ENCODE data around the gene CHST13.

The CHST13 gene

DNA sequence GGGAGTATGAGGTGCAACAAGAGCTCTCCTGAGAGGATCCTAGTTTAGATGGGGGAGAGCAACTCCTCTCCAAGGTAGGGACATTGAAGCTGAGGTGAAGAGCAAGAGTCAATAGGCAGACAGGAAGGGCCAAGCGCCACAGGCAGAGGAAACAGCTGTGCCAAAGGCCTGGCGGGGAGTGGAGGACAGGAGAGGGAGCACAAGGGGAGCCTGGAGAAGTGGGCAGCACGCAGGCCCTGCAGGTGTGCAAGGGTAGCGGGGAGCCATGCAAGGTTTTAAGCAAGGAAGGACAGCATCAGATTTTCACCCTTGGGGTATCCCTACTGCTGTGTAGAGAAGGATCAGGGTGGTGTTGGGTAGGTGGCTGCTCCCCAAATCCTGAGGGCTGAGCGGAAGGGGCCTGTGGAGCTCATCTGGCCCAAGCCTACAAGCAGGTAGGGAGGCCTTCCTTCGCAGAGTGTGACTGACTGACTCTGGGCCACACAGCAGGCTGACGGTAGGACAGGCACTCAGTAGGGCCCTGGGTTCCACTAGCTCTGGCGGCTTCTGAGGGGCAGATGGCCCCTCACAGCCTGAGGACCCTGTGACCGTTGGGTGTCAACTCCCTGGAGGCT lies 13.3 kb downstream of the CHST13 start:
- Histone ChIP-seq H3K36me3 (ENCODE audit: control insufficient read depth, insufficient read depth, low read length) (no peaks in the 10 kb centered on the region), H3K27ac (ENCODE audit: low read depth, low read length) (no peak overlapping the region), H3K4me3 (ENCODE audit: low read depth, low read length) (no peak overlapping the region), H3K4me1 (ENCODE audit: control insufficient read depth, insufficient read depth, low read length) (no peaks in the 10 kb centered on the region), H3K27me3 (ENCODE audit: control insufficient read depth, insufficient read depth, low read length) (no peaks in the 10 kb centered on the region), H3K9ac (ENCODE audit: low read depth, low read length) (no peak overlapping the region), H3K9me3 (ENCODE audit: control insufficient read depth, insufficient read depth, low read length) (no peaks in the 10 kb centered on the region)

DNA sequence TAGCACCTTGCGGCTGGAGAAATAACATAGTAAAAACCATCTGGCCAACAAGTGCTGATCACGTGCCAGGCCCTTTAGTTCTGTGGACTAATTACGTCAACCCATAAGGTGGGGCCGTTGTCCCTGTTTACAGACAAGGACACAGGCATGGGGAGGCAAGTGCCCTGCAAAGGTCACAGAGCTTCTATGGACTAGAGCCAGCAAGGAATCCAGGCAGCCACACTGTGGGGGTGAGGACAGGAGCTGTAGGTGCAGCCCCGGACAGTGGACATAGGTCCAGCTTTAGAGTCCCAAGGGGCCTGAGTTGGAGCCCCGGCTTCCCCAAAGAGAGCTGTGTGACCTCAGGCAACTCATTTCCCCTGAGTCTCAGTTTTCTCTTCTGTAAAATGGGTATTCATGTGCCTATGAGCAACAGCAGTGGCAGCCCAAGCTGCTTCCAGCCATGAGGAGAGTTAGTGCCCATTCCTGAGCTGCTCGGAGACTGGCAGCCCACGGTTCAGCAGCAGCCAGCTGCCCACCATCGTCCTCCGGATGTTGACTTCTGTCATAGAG lies 13.9 kb downstream of the CHST13 start:
- no peak overlapping the region for H3K9ac ChIP-seq (ENCODE audit: low read depth, low read length)
- H3K27me3 ChIP-seq (ENCODE audit: control insufficient read depth, insufficient read depth, low read length) = no peaks in the 10 kb centered on the region
- no peak overlapping the region for H3K27ac ChIP-seq (ENCODE audit: low read depth, low read length)
- H3K4me3 ChIP-seq (ENCODE audit: low read depth, low read length) = no peak overlapping the region
- H3K36me3 ChIP-seq (ENCODE audit: control insufficient read depth, insufficient read depth, low read length) = no peaks in the 10 kb centered on the region
- no peaks in the 10 kb centered on the region for H3K9me3 ChIP-seq (ENCODE audit: control insufficient read depth, insufficient read depth, low read length)
- H3K4me1 ChIP-seq (ENCODE audit: control insufficient read depth, insufficient read depth, low read length) = no peaks in the 10 kb centered on the region

DNA sequence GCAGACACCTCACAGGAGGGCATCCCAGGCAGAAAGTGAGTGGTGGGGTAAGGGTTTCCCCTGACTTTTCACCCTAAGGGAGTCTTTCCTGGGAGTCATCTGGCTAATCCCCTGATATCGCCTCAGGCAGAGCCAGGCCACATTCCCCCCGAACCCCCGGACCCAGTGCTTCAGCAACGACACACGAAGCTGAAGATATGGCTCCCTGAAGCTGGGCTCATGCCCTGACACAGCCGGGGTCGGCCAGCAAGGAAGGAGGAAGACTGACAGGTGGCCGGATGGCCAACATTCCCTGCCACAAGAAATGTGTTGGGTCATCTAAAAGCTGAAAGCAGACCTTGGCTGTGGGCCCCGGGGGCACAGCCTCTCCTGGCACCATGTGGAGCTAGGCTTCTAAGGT lies 14.4 kb downstream of the CHST13 start:
- Histone ChIP-seq H3K4me3 (ENCODE audit: low read depth, low read length) (no peak overlapping the region), H3K9me3 (ENCODE audit: control insufficient read depth, insufficient read depth, low read length) (no peaks in the 10 kb centered on the region), H3K36me3 (ENCODE audit: control insufficient read depth, insufficient read depth, low read length) (no peaks in the 10 kb centered on the region), H3K9ac (ENCODE audit: low read depth, low read length) (no peak overlapping the region), H3K27me3 (ENCODE audit: control insufficient read depth, insufficient read depth, low read length) (no peaks in the 10 kb centered on the region), H3K27ac (ENCODE audit: low read depth, low read length) (no peak overlapping the region), H3K4me1 (ENCODE audit: control insufficient read depth, insufficient read depth, low read length) (no peaks in the 10 kb centered on the region)

DNA sequence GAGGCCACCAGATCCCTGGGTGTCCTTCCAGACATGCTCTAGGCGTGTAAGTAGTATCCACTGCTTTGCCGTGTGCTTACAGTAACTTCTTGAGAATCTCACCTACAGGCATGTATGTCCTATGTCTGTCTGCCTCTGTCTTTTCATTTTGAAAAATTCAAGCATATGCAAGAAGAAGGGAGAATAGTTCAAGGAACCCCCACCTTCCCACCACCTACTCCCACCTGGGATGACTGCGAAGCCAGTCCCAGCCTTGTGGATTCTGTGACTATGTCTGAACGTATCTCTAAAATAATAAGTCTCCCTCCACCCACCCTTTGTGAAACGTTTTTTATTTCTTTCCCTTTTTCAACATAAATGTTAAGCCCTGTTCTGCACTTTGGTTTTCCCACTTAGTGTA lies 15.0 kb downstream of the CHST13 start:
- H3K4me1 ChIP-seq (ENCODE audit: control insufficient read depth, insufficient read depth, low read length) = no peaks in the 10 kb centered on the region

DNA sequence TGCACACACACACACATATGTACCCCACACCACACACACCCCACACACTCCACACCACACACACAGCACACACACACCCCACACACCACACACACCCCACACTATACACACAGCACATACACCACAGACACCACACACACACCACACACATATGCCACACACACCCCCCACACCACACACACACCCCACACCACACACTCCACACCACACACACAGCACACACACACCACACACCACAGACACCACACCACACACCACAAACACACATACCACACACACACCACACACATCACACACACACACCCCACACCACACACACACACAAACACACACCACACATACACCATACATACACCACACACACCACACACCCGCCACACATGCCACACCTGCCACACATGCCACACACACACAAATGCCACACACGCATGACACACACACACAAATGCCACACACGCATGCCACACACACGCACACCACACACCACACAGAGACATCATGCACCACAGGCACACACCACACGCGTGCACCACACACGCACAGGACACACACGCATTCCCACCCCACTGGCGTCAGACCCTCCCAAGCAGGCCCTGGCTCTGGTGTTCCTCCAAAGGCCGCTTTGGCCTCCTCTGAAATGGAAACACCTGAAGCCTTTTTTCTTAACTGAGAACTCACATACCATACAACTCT lies 15.7 kb downstream of the CHST13 start:
- H3K9me3 ChIP-seq (ENCODE audit: control insufficient read depth, insufficient read depth, low read length) = no peaks in the 10 kb centered on the region
- H3K36me3 ChIP-seq (ENCODE audit: control insufficient read depth, insufficient read depth, low read length) = no peaks in the 10 kb centered on the region
- H3K27ac ChIP-seq (ENCODE audit: low read depth, low read length) = no peak overlapping the region
- no peaks in the 10 kb centered on the region for H3K4me1 ChIP-seq (ENCODE audit: control insufficient read depth, insufficient read depth, low read length)
- H3K4me3 ChIP-seq (ENCODE audit: low read depth, low read length) = no peak overlapping the region
- H3K9ac ChIP-seq (ENCODE audit: low read depth, low read length) = no peak overlapping the region
- H3K27me3 ChIP-seq (ENCODE audit: control insufficient read depth, insufficient read depth, low read length) = no peaks in the 10 kb centered on the region

More for the DNA sequence above, 15.0 kb downstream of the CHST13 start:
- Histone ChIP-seq H3K9me3 (ENCODE audit: control insufficient read depth, insufficient read depth, low read length) (no peaks in the 10 kb centered on the region), H3K27me3 (ENCODE audit: control insufficient read depth, insufficient read depth, low read length) (no peaks in the 10 kb centered on the region), H3K36me3 (ENCODE audit: control insufficient read depth, insufficient read depth, low read length) (no peaks in the 10 kb centered on the region), H3K9ac (ENCODE audit: low read depth, low read length) (no peak overlapping the region), H3K27ac (ENCODE audit: low read depth, low read length) (no peak overlapping the region), H3K4me3 (ENCODE audit: low read depth, low read length) (no peak overlapping the region)

DNA sequence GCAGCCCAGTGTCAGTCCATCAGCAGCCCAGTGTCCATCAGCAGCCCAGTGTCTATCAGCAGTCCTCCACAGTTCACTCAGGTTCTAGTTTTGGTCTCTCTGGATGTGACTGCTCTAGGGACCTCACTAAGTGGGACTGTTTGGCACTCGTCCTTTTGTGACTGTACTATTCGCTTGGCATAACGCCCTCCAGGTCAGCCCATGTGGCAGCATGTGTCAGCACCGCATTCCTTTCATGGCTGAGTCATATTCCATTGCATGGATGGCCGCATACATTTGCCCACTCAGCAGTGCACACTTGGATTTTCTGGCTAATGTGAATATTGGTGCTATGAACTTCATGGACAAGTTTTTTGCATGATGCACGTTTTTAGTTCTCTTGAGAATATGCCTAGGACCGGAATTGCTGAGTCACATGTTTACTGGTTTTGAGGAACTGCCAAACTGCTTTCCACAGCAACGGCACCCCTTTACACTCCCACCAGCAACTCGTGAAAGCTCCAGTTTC lies 16.4 kb downstream of the CHST13 start:
- H3K9ac ChIP-seq (ENCODE audit: low read depth, low read length) = no peak overlapping the region
- no peaks in the 10 kb centered on the region for H3K4me1 ChIP-seq (ENCODE audit: control insufficient read depth, insufficient read depth, low read length)
- H3K27me3 ChIP-seq (ENCODE audit: control insufficient read depth, insufficient read depth, low read length) = no peaks in the 10 kb centered on the region
- H3K4me3 ChIP-seq (ENCODE audit: low read depth, low read length) = no peak overlapping the region
- H3K36me3 ChIP-seq (ENCODE audit: control insufficient read depth, insufficient read depth, low read length) = no peaks in the 10 kb centered on the region
- no peak overlapping the region for H3K27ac ChIP-seq (ENCODE audit: low read depth, low read length)
- H3K9me3 ChIP-seq (ENCODE audit: control insufficient read depth, insufficient read depth, low read length) = no peaks in the 10 kb centered on the region

DNA sequence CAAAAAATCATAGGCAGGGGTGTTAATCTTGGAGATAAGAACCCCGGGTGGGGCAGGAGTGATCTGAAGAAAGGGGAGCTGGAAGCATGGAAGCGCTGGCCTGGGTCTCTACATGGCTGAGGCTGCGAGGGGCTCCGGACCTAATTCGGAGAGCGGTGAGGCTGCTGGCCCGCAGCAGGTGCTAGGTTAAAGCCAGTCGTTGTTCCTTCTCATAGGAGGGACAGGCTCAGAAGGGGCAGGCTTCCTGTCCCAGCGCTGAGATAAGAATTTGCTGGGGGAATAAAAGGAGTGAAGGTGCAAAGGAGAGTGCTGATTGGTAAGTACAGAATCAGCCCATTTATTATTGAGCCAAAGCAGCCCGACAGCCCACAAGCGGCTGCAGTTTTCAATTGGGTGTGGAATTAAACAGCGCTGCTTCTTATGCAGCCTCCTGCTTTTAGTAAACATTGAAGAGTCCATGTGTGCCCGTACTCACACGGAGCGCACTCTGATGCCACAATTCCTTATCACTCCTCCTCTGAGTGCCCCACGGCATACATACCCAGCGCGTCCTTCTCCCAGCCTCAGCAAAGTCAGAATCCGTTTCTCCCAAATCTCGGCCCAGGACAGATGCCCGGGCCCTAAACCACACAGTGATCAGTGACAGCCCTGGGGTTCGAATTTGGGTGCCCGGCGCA lies 17.1 kb downstream of the CHST13 start:
- Histone ChIP-seq H3K36me3 (ENCODE audit: control insufficient read depth, insufficient read depth, low read length) (no peaks in the 10 kb centered on the region), H3K9ac (ENCODE audit: low read depth, low read length) (no peak overlapping the region), H3K4me3 (ENCODE audit: low read depth, low read length) (no peak overlapping the region), H3K27me3 (ENCODE audit: control insufficient read depth, insufficient read depth, low read length) (no peaks in the 10 kb centered on the region), H3K9me3 (ENCODE audit: control insufficient read depth, insufficient read depth, low read length) (no peaks in the 10 kb centered on the region), H3K27ac (ENCODE audit: low read depth, low read length) (no peak overlapping the region), H3K4me1 (ENCODE audit: control insufficient read depth, insufficient read depth, low read length) (no peaks in the 10 kb centered on the region)

DNA sequence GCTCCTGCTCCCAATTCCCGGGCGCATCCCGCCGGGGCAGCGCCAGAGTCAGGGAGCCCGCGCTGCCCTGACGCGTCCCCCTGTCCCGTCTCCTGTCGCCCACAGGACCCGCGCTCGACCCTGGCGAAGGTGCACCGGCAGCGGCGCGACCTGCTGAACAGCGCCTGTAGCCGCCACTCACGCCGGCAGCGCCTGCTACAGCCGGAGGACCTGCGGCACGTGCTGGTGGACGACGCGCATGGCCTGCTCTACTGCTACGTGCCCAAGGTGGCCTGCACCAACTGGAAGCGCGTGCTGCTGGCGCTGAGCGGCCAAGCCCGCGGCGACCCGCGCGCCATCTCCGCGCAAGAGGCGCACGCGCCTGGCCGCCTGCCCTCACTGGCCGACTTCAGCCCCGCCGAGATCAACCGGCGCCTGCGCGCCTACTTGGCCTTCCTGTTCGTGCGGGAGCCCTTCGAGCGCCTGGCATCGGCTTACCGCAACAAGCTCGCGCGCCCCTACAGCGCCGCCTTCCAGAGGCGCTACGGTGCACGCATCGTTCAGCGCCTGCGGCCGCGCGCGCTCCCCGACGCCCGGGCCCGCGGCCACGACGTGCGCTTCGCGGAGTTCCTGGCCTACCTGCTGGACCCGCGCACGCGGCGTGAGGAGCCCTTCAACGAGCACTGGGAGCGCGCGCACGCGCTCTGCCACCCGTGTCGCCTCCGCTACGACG lies 17.8 kb downstream of the CHST13 start:
- Histone ChIP-seq H3K9me3 (ENCODE audit: control insufficient read depth, insufficient read depth, low read length) (no peaks in the 10 kb centered on the region), H3K9ac (ENCODE audit: low read depth, low read length) (no peak overlapping the region), H3K4me1 (ENCODE audit: control insufficient read depth, insufficient read depth, low read length) (no peaks in the 10 kb centered on the region), H3K27ac (ENCODE audit: low read depth, low read length) (no peak overlapping the region), H3K4me3 (ENCODE audit: low read depth, low read length) (no peak overlapping the region), H3K27me3 (ENCODE audit: control insufficient read depth, insufficient read depth, low read length) (no peaks in the 10 kb centered on the region), H3K36me3 (ENCODE audit: control insufficient read depth, insufficient read depth, low read length) (no peaks in the 10 kb centered on the region)

DNA sequence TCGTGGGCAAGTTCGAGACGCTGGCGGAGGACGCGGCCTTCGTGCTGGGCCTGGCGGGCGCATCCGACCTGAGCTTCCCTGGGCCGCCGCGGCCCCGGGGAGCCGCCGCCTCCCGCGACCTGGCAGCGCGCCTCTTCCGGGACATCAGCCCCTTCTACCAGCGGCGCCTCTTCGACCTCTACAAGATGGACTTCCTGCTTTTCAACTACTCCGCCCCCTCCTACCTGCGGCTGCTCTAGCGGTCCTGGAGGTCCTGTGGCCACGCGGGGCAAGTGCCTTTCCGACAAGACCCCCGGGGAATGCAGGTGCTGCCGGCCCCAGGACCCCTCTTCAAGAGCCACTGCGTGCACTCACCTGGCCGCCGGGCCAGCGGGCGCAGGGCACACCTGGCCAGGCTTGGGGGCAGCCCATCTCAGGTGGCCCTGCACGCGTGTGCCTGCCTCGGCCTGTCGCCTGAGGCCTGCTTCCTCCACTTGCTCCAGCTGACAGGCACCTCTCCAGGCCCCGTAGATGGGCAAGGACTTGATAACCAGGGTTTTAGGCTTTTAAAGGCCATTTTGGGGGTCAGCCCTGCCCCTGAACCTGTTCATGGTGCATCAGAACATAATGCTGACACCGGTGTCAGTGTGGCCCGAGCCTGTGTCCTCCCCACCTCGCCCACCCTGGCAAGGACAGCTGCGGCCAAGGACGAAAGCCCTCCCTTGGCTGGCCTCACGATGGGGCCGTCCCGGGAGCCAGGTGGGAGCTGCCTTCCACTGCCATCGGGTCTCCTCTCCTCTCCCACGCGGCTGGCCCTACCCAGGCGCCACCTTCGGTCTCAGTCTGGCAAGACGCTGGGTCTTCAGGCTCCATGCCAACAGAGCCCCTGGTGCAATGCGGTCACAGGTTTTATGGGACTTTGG lies 18.6 kb downstream of the CHST13 start:
- Histone ChIP-seq H3K27ac (ENCODE audit: low read depth, low read length) (no peak overlapping the region), H3K27me3 (ENCODE audit: control insufficient read depth, insufficient read depth, low read length) (no peaks in the 10 kb centered on the region), H3K9me3 (ENCODE audit: control insufficient read depth, insufficient read depth, low read length) (no peaks in the 10 kb centered on the region), H3K36me3 (ENCODE audit: control insufficient read depth, insufficient read depth, low read length) (no peaks in the 10 kb centered on the region), H3K4me1 (ENCODE audit: control insufficient read depth, insufficient read depth, low read length) (no peaks in the 10 kb centered on the region), H3K9ac (ENCODE audit: low read depth, low read length) (no peak overlapping the region), H3K4me3 (ENCODE audit: low read depth, low read length) (no peak overlapping the region)

DNA sequence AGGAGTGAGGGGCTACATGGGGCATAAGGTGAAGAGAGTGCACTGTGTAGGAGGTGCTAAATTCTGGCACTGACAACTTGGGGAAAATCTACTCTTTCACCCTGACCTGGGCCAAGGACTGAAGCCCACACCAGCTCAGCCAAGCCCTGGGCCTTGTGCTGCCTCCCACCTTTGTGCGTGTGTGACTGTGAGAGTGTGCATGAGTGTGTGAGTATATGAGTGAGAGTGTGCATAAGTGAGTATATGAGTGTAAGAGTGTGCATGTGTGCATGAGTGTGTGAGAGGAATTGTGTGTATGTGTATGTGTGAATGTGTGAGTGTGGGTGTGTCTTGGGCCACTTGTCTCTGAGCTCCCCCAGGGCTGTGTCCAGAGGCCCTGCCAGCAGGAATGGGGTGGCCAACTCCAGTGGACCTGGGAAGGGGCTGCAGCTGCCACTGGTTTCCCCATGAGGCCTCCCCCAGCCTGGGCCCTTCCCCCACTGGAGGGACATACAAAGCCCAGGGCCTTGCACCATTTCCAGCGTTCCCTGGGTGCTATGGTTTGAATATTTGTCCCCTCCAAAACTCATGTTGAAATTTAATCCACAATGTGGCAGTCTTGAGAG lies 19.6 kb downstream of the CHST13 start:
- Histone ChIP-seq H3K9me3 (ENCODE audit: control insufficient read depth, insufficient read depth, low read length) (no peaks in the 10 kb centered on the region), H3K27me3 (ENCODE audit: control insufficient read depth, insufficient read depth, low read length) (no peaks in the 10 kb centered on the region), H3K4me3 (ENCODE audit: low read depth, low read length) (no peak overlapping the region), H3K4me1 (ENCODE audit: control insufficient read depth, insufficient read depth, low read length) (peaks cover 4% of the 10 kb centered on the region; the same call in 1 of the 2 replicates), H3K27ac (ENCODE audit: low read depth, low read length) (no peak overlapping the region), H3K9ac (ENCODE audit: low read depth, low read length) (no peak overlapping the region), H3K36me3 (ENCODE audit: control insufficient read depth, insufficient read depth, low read length) (no peaks in the 10 kb centered on the region)

Measured in HUES48 (cell line).